Epithelial cell of proximal tubule (primary cell): ENCODE data around the gene SLAMF9. TPM values are rescaled to one million over a fixed set of nuclear protein-coding genes. Genes with fewer than 3 reads are reported as not detected.

ENCODE experiments used
- DNase-seq: peaks from one replicate; pipeline ENCODE4 v3.0.0-alpha.2; 2011; ENCODE audit warnings: low read depth
- H3K4me3 ChIP-seq: 2 replicates; pipeline ENCODE4 v1.5.1; 2011; ENCODE audit warnings: low read depth, mild to moderate bottlenecking, low read length
- total RNA-seq: library from RNA; depleted of rRNA; stranded (reverse); fragments of >200 nt; gene quantifications from 2 replicates; pipeline ENCODE4 v1.2.3, GENCODE V29; 2015
- TF ChIP-seq, protein P1 (sequence below): conservative IDR thresholded peaks from 2 replicates; pipeline ENCODE4 v1.5.1; 2012; ENCODE audit warnings: low read depth, mild to moderate bottlenecking, low read length

SLAMF9 gene
- total RNA-seq, 1 donor from 2014 or later: not detected

- TF ChIP-seq, protein P1, sequence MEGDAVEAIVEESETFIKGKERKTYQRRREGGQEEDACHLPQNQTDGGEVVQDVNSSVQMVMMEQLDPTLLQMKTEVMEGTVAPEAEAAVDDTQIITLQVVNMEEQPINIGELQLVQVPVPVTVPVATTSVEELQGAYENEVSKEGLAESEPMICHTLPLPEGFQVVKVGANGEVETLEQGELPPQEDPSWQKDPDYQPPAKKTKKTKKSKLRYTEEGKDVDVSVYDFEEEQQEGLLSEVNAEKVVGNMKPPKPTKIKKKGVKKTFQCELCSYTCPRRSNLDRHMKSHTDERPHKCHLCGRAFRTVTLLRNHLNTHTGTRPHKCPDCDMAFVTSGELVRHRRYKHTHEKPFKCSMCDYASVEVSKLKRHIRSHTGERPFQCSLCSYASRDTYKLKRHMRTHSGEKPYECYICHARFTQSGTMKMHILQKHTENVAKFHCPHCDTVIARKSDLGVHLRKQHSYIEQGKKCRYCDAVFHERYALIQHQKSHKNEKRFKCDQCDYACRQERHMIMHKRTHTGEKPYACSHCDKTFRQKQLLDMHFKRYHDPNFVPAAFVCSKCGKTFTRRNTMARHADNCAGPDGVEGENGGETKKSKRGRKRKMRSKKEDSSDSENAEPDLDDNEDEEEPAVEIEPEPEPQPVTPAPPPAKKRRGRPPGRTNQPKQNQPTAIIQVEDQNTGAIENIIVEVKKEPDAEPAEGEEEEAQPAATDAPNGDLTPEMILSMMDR: no peak
- DNase-seq: no peak
- H3K4me3 ChIP-seq: no peak overlapping the region
Measured at GRCh38 chr1:159986093-159986492, 32.1 kb upstream of the SLAMF9 start.

DNA sequence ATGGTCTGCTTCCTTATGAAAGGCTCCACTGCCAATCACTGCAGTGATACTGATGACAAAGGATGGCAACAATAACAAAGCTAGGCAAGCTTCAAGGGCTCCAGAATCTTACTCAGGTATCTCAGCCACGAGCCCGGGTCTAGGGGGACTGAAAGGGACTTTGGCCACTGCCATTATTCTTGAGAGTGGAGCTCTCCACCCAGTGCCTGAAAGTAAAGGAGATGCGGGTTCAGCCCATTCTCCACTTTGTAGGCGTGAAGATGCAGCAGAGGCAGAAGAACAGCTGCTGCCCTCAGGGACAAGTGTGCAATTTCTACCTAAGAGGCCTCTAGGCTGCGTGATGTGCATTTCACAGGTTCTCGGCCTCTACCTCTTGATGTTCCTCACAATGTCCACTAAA, 31.4 kb upstream of the SLAMF9 start:
- DNase-seq: no peak
- TF ChIP-seq, protein P1: no peak
- no peak overlapping the region for H3K4me3 ChIP-seq

- TF ChIP-seq, protein P1: no peak
- H3K4me3 ChIP-seq: no peak overlapping the region
- DNase-seq: no peak
Measured at GRCh38 chr1:159983681-159984080, 29.6 kb upstream of the SLAMF9 start.

- no peak for DNase-seq
- no peak overlapping the region for H3K4me3 ChIP-seq
- TF ChIP-seq, protein P1: no peak
Measured at GRCh38 chr1:159982280-159982679, 28.2 kb upstream of the SLAMF9 start.

DNA sequence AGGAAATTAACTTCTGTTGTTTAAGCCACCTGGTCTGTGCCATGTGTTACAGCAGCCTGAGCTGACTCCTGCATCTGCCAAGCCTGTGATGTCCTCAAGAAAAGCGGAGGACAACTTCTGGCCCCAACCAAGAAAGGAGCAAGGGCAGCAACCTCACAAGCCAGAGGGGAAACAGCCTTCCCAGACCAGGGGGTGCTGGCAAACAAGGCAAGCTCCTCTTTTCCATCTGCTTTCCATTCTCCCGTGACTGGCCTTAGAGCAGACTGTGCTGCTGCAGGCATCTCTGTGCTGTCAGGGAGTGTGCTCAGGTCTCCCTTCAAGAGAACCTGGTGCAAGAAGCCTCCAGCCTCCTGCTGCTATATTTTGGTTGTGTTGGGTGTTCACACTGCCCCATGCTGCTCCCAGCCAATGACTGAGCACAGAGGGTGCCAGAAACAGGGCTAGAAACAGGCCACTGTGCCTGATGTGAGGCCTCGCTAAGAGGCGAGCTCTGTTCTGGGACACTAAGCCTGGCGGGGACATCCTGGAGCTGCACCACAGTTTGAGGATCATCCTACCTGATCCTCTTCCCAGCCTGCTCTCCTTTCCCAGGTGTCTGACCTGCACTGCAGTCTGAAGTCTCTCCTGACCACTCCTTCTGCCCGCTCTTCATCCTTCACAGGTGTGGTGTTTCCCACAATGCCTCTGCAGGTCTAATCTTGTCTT, 27.5 kb upstream of the SLAMF9 start:
- TF ChIP-seq, protein P1: no peak
- H3K4me3 ChIP-seq: no peak overlapping the region
- DNase-seq: no peak

- no peak overlapping the region for H3K4me3 ChIP-seq
- no peak for DNase-seq
- TF ChIP-seq, protein P1: no peak
Measured at GRCh38 chr1:159980786-159981185, 26.7 kb upstream of the SLAMF9 start.

DNA sequence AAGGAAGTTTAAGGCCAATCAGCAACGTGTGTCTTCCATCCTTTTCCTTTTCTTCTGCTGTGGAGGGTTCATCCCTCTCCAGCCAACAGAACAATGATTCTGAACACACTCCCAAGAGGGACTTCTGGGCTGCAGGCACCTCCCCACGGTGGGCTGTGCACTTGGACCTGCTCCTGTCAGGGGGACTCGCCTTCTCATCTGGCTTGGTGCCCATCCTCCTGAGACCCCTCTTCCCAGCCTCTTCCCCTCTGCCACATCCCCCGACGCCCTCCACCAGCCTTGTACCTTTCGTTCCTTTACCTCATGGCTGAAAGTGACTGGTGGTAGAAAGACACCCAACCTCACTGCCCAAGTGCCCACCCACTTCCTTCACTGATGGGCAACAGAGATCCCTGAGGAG, 26.0 kb upstream of the SLAMF9 start:
- H3K4me3 ChIP-seq: no peak overlapping the region
- TF ChIP-seq, protein P1: no peak
- no peak for DNase-seq
